ENCODE measurements around the gene DYRK1A.

The DYRK1A gene

DNA sequence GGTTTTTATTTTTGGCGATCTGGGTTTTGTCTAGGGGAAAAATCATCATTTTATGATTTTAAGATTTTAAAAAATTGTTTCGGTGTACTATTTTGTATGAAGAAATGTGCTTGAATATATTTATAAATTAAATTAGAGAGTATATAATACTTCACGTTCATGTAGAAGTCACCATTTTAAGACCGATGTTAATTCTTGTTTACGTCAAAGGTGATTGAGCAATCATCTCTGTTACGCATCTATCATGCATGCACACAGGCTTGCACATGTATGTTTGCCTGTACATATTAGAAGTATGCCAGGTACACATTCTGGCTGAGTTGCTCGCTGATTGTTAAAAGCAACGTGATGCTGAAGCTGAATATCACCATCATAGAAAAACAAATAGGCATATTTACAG, 54.7 kb downstream of the DYRK1A start:
- DNase-seq, result no peak

DNA sequence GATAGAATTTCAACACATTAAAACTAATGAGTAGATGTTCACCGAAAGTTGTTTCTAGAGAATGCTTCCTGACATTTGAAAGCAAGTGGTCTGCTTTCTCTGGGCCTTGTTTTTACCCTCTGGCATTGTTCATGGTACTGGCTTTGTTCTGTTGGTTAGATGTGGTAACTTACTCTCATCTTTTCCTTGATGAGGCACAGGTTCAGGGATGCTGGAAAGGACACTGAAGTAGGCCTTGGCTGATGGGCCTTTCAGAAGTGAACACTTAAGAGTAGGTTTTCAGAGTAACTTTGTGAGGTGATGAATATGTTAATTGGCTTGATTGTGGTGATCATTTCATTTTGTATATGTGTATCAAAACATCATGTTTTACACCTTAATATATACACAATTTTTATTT, 55.8 kb downstream of the DYRK1A start:
- no peak for DNase-seq

DNA sequence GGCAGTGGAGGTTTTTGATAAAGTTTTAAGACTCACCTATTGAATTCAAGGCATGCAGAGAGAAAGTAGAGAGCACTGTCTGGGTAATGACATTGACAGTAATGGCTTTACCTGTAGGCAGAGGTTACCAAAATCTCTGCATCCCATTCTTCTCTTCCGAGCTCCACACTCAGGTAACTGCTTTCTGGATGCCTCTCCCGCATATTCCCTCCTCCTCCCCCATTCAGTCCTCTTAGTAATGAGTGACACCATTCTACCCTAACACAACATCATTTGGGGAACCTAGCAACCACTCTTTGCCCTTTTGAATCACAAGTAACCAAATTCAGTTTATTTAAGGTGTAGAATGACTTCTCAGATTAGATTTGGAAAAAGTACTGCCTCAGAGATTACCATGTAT, 56.5 kb downstream of the DYRK1A start:
- DNase-seq, result no peak

DNA sequence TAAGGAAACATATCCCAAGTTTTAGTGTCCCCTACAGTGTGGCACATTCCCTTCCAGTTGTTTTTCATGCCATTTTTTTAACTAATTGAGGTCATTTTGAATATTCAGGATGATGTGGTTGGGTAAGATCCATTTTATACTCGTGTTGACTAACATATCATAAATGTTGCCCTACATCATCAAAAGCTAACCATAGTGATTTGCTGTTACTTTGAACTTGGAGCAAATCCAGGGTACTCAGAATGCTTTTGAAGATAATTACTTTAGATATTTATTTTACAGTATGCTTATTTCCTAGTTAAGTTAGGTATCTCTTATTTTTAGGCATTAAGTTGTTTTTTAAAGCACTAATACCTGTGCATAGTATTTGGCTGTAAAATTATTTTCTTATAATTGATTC, 57.8 kb downstream of the DYRK1A start:
- DNase-seq, result no peak

DNA sequence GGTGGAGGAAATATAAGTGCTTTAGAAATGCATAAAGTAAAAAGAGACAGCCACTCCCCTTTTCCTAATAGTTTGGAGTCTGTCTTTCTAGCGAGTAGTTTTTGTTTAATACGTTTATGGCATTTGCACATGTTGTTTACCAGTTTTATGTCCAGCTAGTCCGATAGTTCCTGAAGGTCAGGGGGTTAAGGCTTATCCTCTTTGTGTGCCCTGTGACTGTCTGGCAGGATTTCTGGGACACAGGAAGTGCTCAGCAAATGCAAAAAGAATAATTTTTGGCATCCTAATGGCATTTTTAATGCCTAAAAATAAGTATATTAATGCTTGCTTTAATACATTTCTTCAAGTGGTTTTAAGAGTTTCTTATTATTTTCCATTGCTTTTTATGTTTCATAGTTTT, 58.4 kb downstream of the DYRK1A start:
- DNase-seq, result no peak

DNA sequence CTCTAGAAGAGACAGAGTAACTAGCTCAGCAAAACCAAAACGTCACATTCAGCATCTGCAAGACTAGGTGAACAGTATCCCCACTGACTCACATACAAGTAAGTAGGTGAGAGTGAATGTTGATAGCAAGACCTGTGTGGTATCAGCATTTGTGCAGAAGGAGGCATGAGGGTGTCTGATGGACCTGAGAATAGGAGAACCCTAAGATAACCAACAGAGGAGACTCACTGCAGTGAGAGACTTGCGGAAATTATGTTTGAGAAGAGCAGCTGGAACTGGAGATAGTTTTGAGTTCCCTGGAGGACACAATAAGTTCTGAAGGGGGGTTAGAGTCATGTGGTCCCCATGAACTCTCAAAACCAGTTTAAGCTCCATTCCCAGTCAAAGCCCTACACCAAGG, 59.1 kb downstream of the DYRK1A start:
- no peak for DNase-seq

DNA sequence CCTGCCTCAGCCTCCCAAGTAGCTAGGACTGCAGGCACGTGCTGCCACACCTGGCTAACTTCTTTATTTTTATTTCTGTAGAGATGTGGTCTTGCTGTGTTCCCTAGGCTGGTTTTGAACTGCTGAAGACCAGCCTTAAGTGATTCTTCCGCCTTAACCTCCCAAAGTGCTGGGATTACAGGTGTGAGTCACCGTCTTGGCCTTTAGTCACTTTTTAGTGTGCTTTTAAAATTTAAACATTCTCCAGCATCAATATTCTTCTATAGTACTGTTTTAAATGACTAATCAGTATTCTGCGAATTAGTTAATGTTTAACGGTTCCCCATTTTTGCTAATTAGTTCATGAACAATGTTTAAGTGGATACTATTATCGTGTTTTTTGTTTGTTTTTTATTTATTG, 60.6 kb downstream of the DYRK1A start:
- no peak for DNase-seq

DNA sequence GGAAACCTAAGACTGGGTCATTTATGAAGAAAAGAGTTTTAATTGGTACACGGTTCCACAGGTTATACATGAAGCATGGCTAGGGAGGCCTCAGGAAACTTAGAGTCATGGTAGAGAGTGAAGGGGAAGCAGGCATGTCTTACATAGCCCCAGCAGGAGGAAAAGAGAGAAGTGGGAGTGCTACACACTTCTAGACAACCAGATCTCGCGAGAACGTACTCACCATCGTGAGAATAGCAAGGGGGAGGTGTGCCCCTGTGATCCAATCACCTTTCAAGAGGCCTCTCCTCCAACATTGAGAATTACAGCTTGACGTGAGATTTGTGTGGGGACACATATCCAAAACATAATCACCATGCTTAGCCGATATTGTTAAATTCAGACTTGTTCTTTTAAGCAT, 62.8 kb downstream of the DYRK1A start:
- DNase-seq, result no peak

DNA sequence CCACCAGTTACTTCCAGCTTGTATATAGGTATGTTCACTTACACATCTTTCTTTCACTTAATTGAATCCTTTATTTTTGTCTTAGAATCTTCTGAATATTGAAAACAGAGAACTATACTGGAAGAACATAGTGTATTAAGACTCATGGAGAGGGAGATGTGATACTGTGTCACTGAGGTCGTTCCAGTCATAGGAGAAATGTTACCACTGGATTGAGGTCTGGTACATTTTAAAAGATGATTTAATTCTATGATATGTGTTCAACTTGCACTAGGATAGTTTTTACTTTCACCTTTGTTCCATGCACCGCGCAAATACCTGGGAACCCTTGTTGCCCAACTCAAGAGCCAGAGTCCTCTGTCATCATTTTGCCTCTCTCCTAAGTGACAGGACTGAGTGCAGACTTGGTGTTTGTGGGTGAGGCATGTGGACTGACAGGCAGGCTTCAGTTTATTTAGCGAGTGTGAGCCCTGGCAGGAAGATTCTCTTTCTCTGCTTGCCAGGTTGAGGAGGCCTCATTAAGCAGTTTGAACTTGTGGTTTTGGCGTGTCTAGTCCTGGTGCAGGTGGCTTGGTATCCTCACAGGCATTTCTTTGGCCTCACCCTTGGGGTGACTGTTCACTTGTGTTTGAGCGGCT, 63.7 kb downstream of the DYRK1A start:
- no peak for DNase-seq

DNA sequence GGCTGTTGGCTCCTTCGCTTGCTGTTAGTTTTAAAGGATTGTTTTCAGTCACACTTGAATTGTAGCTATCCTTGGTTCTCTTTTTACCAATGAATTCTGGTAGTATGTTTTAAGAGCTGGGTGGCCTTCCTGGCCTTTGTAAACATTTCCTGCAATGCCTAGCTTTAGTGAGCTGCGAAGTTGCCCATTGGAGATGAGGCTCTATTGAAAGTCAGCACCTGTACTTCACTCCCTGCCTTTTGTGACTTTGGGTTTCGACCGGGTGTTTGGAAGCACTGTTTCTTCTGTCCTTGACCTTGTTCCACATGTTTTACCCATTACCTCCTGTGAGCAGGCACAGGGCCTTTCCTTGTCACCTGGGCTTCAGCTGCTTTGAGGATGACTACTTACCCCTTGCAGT, 64.7 kb downstream of the DYRK1A start:
- DNase-seq, result no peak

DNA sequence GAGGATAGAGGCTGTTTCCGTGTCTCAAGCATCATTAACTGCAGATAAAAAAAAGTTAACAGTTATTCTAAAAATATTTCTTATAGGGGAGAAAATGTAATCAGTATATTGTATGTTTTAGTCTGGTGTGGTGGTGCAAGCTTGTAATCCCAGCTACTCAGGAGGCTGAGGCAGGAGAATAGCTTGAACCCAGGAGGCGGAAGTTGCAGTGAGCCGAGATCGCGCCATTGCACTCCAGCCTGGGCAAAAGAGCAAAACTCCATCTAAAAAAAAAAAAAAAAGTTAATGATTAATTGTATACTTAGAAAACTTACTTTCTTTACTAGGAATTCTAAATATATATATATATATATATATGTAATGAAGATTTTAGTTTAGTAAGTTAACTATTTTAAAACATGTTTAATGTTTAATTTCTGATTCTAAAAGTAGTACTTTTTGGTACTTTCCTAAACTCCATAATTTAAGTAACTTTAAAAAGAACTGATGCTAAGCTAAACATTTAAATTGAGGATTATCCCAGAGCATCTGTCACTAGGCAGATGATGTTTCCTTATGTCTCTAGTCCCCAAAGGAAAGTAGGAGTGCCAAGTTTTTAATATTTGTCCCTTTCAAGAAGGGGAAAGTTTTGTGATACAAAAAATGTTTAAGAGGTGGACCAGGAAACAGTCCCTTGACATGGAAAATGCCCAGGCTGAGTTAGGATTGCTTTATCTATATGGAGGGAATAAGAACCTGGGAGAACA, 66.3 kb downstream of the DYRK1A start:
- no peak for DNase-seq

DNA sequence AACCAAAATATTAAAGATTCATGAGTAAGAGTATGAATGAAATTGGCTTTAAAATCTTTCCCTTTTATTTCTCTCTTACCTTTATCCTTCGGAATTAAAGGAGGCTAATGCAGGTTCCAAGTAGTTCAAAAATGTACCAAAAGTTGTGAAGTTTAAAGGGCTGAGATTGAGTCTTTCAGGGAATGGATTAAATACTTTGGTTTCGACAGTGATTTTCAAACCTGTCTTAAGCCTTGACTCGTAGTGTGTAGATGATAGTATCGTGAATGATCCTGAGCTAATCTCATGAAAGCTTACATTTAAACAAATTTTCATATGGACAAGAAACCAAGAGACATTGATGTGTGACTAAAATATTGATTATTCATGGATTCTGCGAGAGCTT, 66.9 kb downstream of the DYRK1A start:
- DNase-seq, result no peak

DNA sequence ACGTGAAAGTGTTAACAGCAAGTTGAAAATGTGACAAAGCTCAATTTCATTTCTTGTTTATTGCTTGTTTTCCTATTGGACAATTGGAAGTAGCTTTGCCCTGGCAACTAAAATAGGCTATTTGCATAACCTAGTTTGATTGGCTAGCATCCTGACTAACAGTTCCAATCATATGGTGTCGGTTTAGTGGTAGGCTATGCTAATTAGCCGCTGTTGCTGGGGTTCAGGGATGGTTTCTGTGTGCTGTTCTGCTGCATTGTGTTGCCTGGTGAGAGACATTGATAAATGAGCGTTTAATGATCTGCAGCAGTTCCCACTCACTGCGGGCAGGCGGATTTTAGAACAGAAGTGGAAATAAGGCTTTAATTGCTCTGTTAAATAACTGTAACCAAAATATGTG, 68.5 kb downstream of the DYRK1A start:
- DNase-seq, result peak; percentile 78

DNA sequence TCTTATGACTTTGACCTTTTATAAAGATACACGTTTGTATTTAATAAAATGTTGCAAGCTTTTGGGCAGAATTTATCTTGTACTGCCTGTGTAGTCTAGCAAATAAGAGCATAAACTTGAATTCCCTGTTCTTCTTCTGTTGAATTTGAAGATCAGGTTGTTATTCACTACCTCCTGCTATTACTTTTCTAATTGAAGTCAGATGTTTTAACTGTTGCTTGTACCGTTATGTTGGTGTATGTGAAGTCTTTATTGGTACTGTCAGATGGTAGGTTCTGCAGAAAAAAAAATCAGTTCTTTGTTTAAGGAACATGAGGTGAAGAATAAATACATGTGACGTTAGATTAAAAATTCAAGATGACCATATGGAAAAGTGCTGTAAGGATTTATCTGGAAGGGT, 69.1 kb downstream of the DYRK1A start:
- DNase-seq, result no peak

DNA sequence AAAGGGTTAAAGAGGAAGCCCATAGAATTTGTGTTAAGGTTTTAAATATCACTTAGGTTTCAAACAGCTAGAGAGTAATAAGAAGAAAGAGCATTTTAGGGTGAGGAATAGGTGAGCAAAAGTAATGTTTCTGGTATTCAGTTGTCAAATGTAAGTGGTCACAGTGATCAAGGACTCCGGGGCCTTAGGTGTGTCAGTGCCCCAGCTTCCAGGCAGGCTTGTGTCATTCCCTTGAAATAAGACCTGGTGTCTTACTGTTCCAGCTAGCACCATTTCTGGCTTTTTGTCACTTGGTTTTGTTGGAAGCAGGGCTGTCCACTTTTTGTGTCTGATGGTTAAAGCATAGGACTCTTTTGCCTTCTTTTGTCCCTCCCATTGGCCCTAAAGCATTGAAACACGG, 69.6 kb downstream of the DYRK1A start:
- DNase-seq, result no peak

DNA sequence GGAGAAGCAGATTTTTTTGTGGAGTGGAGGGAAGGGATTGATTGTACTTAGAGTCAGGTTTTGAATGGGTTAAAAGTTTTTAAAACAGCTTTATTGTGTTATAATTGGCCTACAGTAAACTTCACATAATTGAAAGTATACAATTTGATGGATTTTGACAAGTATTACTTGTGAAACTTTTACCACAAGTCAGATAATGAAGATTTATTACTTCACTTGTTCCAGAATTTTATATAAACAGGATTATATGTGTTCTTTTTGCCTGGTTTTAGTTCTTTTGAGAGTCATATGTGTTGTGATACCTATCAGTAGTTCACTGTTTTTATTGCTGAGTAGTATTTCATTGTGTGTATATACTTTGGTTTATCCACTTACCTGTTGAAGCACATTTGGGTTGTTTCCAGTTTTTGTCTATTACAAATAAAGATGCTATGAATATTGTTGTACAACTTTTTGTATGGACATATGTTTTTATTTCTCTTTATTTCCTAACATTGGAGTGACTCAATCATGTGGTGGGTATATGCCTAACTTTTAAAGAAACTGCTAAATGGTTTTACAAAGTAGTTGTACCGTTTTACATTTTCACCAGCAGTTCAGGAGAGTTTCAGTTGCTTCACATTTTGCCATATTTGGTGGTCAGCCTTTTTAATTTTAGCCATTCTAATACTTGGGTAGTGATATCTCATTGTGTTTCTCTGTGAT, 71.0 kb downstream of the DYRK1A start:
- no peak for DNase-seq

DNA sequence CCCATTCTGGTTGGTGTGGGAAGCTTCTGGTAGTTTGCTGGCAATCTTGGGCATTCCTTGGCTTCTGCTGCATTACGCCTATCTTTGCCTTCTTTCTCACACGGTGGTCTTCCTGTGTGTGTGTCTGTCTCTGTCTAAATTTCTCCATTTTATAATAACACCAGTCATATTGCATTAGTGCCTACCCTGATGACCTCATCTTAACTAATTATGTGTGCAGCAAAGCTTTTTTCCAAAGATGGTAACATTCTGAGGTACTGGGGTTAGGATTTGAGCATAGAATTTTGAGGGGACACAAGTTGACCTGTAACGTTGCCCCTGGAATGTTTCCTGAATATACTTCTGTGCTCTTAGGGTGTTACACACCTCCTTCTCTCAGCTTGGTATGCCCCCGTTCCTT, 77.1 kb downstream of the DYRK1A start:
- no peak for DNase-seq

DNA sequence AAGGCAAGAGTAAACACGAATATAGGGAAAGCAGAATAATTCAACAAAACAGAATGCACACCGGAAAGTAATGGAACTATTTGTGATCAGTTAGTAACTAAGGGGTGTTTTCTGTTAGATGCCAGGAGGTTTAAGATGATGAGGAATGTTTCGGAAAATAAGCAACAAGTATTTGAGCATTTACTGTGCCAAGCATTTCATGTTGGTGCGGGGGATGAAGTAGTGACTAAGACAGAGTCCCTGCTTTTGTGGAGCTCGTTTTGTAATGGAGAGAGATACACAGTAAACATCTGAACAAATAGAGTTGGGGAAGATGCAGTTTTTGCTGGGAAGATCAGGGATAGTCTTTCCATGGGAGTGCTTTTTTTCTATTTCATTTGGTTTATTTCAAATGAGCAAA, 78.7 kb downstream of the DYRK1A start:
- no peak for DNase-seq

DNA sequence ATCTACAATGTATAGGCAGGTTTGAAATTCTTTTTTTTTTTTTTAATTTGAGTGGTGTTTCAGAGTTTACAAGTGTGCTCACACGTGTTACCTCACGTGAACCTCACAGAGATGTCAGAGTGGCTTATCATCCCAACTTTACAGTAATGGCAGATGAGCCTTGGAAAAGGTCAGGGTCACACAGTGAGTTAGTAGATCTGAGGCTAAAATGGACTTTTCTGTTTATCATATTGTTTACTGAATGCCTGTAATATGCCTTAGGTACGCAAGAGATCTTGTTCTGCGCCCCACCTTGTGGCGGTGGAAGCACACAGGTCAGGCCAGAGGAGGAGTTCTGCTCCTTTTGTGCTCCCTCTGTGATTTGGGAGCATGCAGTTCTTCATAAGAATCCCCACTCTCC, 80.0 kb downstream of the DYRK1A start:
- DNase-seq, result no peak

DNA sequence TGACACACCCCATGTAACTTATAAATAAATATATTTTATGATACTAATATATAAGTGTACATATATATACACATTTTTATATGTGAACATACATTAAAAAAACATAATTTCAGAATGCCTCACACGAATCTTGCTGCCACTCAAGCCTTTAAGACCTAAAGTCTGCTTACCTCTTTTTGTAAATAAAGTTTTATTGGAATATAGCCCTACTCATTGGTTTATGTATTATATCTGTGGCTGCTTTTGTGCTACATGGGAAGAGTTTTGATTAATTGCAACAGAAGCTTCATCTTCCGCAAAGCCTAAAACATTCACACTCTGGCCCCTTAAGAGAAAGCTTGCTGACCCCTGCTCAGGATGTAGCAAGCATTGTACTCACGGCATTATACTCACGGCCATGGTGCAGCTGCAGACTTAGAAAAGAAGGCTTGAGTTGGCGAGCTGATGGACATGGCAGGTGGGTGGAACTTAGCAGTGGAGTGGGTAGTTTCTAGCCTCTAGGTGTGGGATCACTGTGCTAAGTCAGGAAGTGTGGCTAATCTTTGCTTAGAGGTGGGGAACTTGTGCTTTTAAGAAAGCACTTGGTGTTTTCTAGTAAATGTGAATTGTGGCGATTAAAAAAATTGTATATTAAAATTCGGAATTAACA, 80.8 kb downstream of the DYRK1A start:
- no peak for DNase-seq

DNA sequence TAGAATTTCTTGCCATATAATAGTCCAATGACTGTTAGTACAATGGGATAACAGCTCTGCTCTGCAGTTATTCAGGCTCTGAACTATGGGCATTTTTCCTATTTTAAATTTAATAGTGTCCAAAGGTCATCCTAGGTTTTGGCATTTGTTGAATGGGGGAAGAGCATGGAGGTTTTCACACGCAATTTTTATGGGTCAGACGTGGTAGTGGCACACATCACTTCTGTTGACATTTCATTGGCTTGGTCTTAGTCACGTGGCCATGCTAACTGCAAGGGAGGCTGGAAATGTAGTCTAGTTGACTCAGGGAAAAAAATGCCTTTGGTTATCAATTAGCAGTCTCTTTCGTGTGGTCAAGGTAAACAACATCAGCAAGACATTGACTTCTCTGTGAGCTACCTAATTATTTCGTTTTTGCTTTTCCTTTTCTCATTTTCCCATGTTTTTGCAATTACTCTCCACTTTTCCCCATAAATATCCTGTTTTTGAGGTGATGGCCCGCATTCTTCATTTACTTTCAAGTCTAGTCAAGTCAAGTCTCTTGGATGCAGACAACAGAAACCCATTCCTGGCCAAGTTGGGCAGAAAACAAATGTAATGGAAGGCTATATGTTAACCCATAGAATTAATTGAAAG, 82.8 kb downstream of the DYRK1A start:
- DNase-seq, result no peak

DNA sequence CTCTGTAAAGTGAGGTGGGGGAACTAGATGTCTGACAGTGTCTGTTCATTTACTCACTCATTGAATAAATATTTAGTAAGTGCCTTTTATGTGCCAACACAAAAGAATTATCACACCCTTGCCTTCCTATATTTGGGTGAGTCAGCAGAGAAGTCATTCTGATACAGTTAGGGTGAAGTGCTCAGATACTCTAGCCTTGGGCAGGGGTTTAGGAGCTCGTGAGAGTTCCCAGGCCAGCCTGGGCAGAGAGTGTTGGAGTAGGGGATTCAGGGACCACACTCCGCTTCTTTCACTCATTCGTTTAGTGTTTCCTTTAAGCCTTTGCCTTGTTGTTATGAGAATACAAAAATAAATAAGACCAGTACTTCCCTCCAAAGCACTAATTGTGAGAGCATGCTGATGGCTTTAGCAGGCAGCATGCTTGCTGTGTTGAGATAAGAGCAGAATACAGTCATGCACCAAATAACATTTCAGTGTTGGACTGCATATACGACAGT, 83.9 kb downstream of the DYRK1A start:
- DNase-seq, result no peak

DNA sequence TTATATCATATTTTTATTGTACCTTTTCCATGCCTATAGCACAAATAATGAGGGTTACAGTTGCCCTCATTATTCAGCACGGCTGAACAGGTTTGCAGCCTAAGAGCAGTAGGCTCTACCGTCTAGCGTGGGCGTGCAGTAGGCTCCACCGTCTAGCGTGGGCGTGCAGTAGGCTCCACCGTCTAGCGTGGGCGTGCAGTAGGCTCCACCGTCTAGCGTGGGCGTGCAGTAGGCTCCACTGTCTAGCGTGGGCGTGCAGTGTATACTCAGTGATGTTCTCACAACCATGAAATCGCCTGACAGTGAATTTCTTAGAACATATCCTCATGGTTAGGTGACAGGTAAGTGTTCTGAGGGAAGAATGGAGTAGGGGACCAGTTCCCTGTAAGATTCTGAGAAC, 84.9 kb downstream of the DYRK1A start:
- no peak for DNase-seq
